ENCODE measurements around the gene PLEKHA6.

The PLEKHA6 gene

DNA sequence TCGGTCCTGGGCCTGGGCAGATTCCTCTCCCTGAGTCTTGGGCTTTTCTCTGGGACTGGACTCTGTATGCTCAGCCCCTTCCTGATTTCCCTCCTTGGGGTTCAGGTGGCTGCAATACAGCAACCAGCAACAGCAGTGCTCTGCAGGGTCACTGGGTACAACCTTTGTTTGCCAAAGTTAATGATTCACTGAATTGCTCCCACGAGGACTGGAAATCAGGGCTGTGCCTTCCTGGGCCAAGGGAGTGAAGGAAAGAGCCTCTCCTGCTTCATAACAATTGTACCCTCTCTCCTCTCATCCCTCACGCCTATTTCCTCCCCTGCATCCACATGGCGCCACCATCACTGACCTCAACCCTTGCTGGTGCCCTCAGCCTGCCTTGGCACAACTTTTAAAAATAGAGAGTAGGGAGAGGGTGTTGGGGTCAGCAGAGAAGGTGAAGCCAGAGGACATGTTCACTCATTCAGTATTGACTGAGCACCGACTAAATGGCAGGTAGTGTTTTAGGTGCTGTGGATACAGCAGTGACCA lies 93.2 kb downstream of the PLEKHA6 start:
- no peak for DNase-seq (ENCODE audit: extremely low read depth in 1 of 2, low read depth in 1 of 2)

DNA sequence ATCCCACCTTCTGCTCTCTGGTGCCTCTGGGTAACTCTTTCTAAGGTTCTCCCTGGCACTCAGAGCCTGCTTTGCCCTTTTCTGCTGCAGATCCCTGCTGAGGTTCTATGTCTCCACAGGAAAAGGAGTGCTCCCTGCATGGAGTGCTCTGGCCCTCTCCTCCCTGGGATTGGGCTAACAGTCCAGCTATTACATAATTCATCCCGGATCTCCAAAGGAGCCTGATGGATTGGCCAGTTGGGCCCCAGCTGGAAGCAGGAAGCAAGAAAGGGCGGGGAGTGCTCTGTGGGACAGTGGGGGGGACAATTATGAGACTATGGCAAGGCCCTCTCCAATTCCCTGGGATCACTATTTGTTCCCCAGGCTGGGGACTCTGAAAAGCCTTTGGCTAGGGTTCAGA lies 94.1 kb downstream of the PLEKHA6 start:
- DNase-seq (ENCODE audit: extremely low read depth in 1 of 2, low read depth in 1 of 2), result no peak

DNA sequence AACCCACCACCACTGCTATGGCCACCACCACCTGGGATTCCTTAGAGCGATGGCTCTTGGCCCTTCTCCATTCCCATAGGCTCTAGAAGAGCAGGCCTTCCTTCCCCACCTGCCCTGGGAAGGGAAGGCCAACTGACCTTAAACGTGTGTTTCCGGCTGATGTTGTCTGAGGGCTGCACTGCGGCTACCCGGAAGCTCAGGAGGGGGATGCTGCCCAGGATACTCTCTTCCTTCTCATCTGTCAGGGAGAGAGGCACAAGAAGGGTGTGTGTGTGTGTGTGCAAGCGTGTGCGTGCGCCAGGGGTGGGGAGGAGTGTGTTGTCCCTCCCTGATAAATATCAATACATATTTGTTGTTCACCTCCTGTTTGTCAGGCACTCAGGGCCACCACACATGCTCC lies 94.9 kb downstream of the PLEKHA6 start:
- no peak for DNase-seq (ENCODE audit: extremely low read depth in 1 of 2, low read depth in 1 of 2)

DNA sequence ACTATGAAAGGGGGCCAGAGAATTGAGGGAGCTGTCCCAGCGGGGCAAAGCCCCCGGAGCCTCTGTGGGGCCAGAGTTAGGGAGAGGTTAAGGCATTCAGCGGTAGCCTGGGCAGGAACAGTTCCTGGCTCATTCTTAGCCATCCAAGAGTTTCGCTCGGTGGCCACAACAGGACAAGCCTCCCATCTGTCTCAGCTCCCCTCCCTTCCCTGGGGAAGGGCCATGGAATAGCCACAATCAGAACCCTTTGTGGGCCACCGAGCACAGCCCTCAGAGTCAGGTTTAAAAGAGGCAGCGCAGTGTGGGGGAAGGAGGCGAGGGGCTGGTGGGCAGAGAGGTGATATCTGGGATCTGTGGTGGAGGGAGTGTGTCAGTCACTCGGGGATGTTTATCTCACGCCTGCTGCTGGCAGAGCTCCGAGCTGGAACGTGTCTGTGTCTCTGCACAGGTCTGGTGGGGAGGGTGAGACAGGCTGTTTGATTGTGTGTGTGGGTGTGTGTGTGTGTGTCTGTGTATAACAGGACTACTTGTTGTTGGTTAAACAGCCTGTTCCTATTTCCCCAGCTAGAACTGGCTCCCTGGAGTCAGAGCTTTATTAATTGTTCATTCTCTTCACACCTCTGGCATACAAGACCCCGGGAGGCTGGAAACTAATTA lies 96.3 kb downstream of the PLEKHA6 start:
- DNase-seq (ENCODE audit: extremely low read depth in 1 of 2, low read depth in 1 of 2), result no peak

DNA sequence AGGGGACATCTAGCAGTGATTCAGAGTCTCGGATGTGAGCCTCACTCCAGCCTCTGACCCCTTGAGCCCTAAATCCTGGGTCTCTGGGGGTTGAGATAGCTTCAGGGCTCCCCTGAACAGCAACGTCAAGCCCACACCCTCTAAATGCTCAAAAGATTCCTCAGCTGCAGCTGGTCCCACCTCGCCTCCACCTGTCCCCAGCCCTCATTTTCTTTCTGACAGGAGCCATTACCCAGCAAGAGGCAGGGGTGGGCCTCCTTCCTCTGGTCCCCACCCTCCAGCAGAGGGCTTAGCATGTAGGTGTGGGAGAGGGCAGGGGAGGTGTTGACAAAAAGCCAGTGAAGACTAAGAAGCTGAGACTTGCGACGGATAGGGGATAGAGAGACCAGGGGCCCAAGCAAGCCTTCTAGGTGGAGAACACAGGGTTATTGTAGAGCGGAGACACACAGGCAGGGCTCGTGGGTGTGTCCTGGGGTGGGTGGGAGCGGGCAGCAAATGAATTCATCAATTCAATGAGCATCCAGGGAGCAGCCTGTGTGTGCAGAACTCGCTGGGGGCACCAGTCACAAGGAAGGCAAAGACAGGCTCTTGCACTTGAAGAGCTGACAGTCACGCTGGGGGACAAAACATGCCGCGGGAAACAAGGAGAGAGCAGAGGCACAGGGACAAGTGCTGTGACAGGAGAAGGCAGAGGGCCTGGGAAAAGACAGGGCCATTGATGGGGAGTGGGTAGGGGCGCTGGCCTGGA lies 97.0 kb downstream of the PLEKHA6 start:
- DNase-seq (ENCODE audit: extremely low read depth in 1 of 2, low read depth in 1 of 2), result no peak

DNA sequence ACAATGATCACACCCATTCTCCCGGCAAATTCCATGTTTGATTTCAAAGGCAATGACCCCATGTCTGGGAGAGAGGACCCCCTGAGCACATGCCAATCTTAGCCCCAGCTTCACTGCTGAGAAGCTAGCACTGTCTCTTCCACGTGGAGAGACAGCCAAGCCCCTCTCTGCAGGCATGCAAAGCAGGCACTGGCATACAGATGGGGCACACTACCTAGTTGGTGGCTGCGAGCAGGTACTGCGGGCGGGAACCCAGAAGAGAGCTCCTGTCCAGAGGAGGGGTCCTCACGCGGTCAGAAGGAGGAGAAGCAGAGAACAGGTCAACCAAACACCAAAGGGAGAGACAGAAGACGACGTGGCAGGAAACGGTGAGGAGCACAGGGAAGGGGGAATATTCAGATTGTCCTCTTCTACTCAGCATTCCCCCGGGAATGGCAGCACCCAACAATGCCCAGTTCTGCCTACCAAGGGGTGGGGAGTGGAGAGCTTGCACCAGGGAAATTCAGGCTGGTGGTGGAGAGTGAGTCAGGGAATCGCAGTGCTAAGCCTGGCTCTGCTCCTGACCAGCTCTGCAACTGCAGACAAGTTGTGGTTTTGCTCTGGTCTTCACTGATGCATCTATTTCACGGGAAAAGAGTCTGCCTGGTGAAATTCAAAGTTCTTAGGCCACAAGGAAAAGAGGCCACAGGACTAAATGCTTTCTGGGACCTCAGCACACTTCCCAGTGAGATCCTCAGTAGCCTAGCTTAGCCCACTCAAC lies 97.8 kb downstream of the PLEKHA6 start:
- no peak for DNase-seq (ENCODE audit: extremely low read depth in 1 of 2, low read depth in 1 of 2)

DNA sequence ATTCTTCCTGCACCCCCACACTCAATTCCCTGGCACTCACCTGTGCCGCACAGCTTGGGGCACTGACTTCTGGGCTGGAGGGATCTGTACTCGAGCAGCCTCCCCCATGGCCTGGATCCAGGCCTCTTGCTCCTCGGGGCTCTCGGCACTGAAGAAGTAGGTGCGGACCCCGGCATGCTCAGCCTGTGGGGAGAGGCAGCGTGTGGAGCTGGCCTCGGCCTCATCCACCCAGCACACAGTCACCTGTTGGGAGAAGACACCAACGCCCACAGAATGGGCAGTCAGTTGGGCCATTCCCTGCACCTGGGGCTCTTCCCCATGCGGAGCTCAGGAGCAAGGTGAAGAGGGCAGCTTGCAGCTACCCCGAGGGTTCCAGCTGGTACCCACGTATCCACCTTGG lies 98.5 kb downstream of the PLEKHA6 start:
- no peak for DNase-seq (ENCODE audit: extremely low read depth in 1 of 2, low read depth in 1 of 2)

DNA sequence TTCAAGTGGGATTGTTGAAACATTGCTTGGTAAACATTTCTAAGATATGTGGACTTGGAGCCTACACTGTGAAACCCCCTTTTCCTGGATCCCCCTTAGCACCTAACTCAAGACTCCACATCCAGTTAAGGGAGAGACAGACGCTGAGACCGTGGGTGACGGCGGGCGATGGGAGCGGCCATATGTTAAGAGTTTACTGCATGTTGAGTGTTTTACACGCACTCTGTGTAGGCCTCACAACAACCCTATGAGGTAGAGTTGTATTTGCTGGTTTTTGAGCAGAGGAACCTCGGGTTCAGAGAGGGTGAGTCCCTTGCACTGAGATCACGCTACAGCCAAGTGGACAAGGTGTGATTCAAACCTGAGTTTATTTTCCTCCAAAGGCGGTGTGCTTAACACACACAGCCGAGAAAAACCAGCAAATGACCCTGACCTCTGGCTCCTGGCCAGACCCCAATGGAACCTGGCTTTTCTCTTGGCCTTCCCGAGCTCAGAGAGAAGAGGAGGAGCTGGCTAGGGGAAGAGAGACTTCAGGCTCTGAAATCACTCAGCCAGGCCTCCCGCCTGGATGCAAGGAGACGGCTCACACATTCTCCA lies 99.0 kb downstream of the PLEKHA6 start:
- DNase-seq (ENCODE audit: extremely low read depth in 1 of 2, low read depth in 1 of 2), result no peak

DNA sequence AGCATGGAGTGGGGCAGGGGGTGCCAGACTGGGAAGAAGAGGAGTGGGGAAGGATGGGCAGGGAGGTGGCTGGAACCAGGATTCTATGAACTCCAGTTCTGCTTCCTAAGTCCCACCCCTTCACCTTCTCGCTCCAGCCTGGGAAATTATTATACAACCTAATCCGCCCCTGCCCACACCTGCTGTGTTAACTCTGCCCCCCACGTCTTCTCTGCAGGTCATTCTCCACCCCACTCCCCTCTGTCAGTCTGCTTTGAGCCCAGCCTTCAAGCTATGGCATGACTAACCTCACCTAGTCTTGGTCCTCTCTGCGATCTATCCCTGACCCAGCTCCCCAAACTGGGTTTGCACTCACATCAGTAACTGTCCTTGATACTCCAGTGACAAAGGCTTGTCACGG lies 99.9 kb downstream of the PLEKHA6 start:
- DNase-seq (ENCODE audit: extremely low read depth in 1 of 2, low read depth in 1 of 2), result no peak

DNA sequence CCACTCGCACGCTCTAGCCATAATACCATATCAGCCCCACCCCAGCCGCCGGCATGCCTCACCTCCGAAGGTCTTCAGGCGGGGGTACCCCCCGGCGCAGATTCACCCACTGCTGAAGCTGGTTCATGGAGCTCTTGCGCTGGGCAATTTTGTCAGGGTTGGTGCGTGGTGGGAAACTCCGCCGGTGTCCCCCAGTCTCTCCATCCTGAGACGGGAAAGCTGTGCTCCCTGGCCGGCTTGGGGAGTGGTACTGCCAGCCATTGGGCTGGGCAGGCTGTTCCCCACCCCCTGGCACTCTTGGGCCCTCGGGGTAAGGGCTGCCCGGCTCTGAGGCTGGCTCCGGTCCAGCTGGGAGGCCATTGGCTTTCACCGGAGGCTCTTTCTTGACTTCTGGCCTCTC lies 100.5 kb downstream of the PLEKHA6 start:
- no peak for DNase-seq (ENCODE audit: extremely low read depth in 1 of 2, low read depth in 1 of 2)

DNA sequence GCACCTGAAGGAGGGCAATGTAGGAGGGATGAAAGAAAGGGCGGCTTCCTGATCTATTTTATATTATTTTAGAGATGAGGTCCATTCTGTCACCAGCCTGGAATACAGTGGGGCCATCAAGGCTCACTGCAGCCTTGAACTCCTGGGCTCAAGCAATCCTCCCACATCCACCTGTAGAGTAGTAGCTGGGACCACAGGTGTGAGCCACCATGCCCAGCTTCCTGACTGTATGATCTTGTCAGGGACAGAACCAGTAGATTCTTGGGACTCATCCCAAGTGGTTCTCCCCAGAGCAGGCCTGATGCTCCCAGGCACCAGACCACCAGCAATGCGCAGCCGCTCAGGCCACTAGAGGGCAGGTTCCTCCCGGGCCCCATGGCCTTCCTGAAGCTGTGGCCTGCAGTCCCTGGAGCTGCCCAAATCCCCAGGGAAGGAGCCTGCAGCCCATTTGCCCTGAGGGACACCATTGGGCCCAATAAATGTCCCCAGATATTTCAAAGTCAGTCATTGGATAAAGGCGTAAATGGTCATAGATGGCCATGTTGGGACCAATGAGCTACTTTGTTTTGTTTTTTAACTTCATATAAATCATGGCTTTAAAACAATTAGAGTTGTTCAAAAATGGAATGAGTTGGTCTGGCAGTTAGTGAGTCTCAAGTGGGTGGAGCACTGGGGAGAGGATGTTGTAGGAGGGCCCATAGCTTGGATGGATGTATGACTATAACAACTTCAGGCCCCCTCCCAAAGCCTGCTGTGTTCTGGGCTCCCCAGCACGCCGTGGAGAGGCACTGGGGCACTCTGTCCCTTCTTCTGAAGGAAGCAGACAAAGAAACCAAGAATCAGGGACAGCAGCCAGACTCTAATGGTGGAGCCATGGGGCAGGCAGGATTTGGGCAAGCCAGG lies 101.3 kb downstream of the PLEKHA6 start:
- DNase-seq (ENCODE audit: extremely low read depth in 1 of 2, low read depth in 1 of 2), result no peak

DNA sequence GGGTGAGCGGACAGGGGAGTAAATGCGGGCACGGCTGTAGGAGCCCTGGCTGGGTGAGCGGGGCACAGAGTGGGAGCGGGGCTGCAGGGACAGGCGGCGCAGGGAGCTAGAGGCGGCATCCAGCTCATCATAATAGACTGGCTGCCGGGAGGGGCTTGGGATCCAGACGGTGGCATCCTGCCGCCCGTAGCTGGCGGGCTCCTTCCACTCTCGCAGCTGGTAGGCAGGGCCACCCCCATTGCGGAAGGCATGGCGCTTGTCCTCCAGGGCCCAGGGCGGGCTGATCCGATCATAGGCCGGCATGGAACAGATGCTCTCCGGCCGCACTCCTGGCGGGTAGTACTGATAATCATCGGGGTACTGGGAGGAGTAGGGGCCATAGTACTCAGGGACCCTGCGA lies 102.3 kb downstream of the PLEKHA6 start:
- no peak for DNase-seq (ENCODE audit: extremely low read depth in 1 of 2, low read depth in 1 of 2)

DNA sequence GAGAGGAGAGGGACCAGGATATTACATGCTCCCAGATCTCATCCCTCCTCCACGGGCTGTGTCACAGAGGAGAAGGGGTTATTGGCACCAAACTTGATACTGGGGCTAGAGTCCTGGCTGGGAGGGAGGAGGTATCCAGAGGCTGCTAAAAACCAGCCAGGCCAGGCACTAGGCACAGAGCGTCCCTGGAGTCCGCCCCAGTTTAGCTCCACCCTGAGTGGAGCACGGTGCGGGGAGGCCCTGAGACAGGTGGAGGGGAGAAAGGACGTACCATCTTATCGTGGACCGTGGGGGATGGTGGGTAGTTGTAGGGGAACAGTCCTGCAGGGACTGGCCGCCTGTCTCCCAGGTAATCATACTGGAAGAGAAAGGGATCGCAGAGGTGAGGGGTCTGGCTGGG lies 103.2 kb downstream of the PLEKHA6 start:
- DNase-seq (ENCODE audit: extremely low read depth in 1 of 2, low read depth in 1 of 2), result no peak

DNA sequence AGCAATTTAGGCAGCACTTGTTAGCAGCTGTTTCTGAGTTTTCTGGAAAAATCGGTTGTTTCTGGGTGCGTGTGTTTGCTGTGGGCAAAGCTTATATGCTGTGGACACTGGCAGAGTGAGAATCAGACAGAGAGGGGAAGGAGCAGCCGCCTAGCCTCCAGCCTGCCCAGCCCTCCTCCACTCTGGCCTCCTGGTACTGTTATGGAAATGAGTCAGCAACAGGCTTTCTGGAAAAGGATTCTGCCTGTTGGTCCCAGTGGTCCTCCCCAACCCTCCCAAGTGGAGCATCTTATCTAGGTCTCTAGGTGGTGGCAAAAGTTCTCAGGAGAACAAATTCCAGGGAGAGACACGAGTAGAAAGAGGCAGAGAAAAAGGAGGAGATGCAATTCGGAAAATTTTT lies 103.8 kb downstream of the PLEKHA6 start:
- DNase-seq (ENCODE audit: extremely low read depth in 1 of 2, low read depth in 1 of 2), result no peak

DNA sequence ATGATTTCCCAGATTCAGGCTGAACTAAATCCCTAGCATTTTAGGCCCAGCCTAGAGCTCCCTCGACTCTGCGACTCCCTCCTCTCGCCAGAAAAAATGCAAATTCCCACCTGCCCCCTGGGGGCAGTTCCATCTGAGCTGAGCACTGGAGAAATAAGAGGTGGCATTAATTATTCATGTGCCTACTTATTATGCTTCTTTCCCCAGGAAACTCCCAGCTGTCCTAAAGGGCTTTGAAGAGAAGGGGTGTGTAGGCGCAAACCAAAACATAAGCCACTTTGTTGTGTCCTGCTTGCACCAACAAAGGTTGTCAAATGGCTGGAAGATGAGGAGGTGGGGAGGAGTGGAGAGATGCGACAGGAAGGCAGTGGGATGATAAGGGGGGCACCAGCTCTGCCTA lies 104.5 kb downstream of the PLEKHA6 start:
- DNase-seq (ENCODE audit: extremely low read depth in 1 of 2, low read depth in 1 of 2), result no peak

DNA sequence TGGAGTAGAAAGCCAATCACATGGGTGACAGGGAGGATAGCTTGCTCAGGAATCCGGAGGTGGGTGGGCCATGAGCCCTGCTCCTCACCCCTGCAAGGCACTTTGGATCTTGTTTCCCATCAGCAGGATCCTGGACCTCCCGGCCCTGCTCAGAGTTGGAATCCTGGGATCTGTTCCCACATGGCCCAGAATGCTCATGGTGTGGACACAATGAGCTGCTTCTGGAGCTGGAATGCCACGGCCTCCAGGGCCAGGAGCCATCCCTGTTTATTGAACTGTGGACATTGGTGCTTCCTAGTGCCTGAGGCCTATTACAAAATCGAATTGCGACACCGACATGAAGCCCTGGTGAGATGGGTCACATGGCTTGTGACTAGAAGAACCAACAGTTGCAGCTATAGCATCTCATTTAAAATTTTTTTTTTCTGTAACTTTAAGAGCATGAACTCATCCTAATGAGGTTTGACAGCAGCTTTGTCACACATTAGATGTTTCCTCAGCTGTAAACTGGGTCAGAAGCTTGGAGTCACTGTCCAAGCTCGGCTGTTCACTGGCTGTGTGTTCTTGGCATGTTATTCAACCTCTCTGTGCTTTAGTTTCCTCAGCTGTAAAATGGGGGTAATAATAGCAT lies 105.6 kb downstream of the PLEKHA6 start:
- no peak for DNase-seq (ENCODE audit: extremely low read depth in 1 of 2, low read depth in 1 of 2)

DNA sequence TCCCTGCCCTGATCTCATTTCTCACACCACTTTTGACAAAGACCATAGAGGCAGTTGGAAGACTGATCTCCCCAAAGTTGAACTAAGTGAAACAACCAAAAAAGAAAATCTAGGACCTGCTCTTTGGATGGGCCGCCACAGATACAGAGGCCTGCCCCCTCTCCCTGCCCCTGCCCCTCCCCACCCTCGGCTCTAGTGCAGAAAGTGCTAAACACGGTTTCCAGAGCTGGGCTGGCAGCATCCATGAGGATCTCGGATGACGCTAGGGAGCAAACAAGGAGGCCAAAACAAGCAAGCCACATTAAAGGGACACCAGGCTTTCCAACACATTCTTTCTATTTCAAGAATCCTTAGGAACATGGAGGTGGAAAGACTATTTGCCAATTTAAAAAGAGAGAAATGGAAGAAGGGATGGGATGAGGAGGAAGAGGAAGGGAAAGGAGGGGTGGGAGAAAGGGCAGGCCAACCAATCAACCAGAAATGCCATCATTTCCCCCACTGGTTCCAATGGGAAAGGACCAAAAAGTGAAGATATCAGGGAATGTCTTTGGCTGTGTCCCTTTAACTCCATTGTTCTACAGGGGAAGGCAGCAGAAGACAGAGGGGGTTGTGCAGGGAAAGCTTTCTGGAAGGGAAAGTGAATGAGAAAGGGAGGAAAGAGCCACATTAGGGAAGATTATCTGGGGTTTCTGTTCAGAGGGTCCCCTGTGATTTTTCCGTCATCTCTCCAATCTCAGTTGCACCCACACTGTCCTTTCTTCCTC lies 107.6 kb downstream of the PLEKHA6 start:
- DNase-seq (ENCODE audit: extremely low read depth in 1 of 2, low read depth in 1 of 2), result no peak

DNA sequence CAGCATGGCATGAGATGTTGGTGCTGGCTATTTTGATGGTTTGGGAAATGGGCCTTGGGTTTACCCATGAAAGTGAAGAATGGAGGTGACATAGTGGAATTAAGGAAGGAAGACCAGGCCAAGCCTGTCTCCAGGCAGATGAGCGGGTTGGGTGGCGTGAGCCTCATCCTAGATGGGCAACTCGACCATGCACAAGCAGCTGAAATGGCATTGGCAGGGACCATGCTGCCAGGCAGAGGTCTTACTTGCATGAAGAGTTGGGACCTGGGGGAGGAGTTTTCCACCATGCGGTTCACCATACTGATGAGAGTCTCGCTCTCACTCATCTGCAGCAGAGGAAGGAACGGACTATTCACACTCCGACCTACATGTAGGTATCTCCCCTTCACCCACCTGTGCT lies 108.4 kb downstream of the PLEKHA6 start:
- DNase-seq (ENCODE audit: extremely low read depth in 1 of 2, low read depth in 1 of 2), result no peak

DNA sequence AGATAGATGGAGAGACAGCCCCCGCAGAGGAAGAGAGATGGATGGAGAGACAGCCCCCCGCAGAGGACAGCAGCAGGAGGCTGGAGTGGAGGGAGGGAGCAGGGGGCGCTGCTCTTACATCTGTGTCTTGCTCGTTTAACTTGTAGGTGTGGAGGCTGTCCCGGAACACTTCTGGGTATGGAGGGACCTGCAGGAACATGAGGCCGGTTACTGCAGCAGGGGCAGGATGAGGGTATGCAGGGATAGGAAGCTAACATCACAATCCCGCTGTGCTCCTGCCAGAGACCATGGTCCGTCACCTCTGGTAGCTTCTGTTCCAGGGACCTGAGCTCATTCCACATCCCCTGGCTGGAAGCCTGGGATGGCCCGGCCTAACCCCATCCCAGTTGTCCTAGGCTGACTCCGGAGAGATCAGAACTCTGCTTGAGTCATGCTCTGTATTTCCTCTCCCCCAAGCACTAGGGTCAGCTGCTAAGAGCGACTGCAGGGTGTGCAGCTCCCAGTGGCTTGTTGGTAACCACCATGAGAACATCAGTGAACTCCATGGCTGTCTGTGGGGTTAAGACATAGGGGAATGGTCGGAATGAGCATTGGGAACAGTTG lies 109.2 kb downstream of the PLEKHA6 start:
- no peak for DNase-seq (ENCODE audit: extremely low read depth in 1 of 2, low read depth in 1 of 2)

Measured in activated CD8-positive, alpha-beta memory T cell treated with anti-CD3 and anti-CD28 coated beads for 1 hour (primary cell).